GM18867 (cell line): ENCODE measurements around the gene LAPTM4A.
"Not testable (repeated sequence)": the region's sequence is repeated elsewhere in the genome, so short reads cannot be mapped to it uniquely, and the experiment has no call there.

Source experiments
- ATAC-seq: cut with Tn5 transposase; IDR thresholded peaks from one replicate; pipeline ENCODE4 v1.9.1; 2021; ENCODE audit warnings: mild to moderate bottlenecking, moderate library complexity; ENCODE audit not compliant: unreplicated experiment

LAPTM4A gene

GRCh38 chr2:20051532-20052228, at the start of gene LAPTM4A:
TSS of gene LAPTM4A (minus strand) at chr2:20051628. CDS start at chr2:20051520, 108 bp downstream.
- peak; percentile 95 for ATAC-seq

- ATAC-seq = no peak
These were observed 49.3 kb upstream of the LAPTM4A start for GRCh38 chr2:20100711-20101110.

- no peak for ATAC-seq
These were observed 48.4 kb upstream of the LAPTM4A start for GRCh38 chr2:20099780-20100179.

GRCh38 chr2:20097889-20098714, 46.7 kb upstream of the LAPTM4A start:
- ATAC-seq = peak; percentile 91

- no peak for ATAC-seq
These were observed 44.0 kb upstream of the LAPTM4A start for GRCh38 chr2:20095469-20095868.

GRCh38 chr2:20094955-20095354, 43.5 kb upstream of the LAPTM4A start:
- ATAC-seq = no peak

- ATAC-seq = no peak
These were observed 42.8 kb upstream of the LAPTM4A start for GRCh38 chr2:20094142-20094755.

- ATAC-seq = no peak
These were observed 42.1 kb upstream of the LAPTM4A start for GRCh38 chr2:20093263-20094141.

- ATAC-seq = no peak
These were observed 41.4 kb upstream of the LAPTM4A start for GRCh38 chr2:20092901-20093235.

GRCh38 chr2:20092226-20092900, 40.9 kb upstream of the LAPTM4A start:
- no peak for ATAC-seq

- no peak for ATAC-seq
These were observed 40.0 kb upstream of the LAPTM4A start for GRCh38 chr2:20091305-20091991.

GRCh38 chr2:20089715-20090464, 38.5 kb upstream of the LAPTM4A start:
- no peak for ATAC-seq

GRCh38 chr2:20085909-20086308, 34.5 kb upstream of the LAPTM4A start:
- ATAC-seq = not testable (repeated sequence)

- not testable (repeated sequence) for ATAC-seq
These were observed 31.4 kb upstream of the LAPTM4A start for GRCh38 chr2:20082812-20083211.

GRCh38 chr2:20081841-20082240, 30.4 kb upstream of the LAPTM4A start:
- ATAC-seq = no peak

GRCh38 chr2:20080839-20081415, 29.5 kb upstream of the LAPTM4A start:
- no peak for ATAC-seq

- no peak for ATAC-seq
These were observed 29.0 kb upstream of the LAPTM4A start for GRCh38 chr2:20080428-20080827.

- no peak for ATAC-seq
These were observed 28.2 kb upstream of the LAPTM4A start for GRCh38 chr2:20079546-20080115.
